B cell (primary cell): ENCODE measurements around the gene BZW1. TPM values are rescaled to one million over a fixed set of nuclear protein-coding genes. Genes with fewer than 3 reads are reported as not detected.

ENCODE experiments used
- ATAC-seq: fragments of 200-7000 bp; cut with Tn5 transposase; one replicate; pipeline ENCODE4 v1.10.0; 2021; ENCODE audit warnings: low read depth, mild to moderate bottlenecking, moderate number of reproducible peaks, moderate library complexity
- CTCF ChIA-PET: fragments of 350-600 bp; sonication (Branson Sonifier 250); formaldehyde crosslinking; loops from one replicate; lab custom pipeline; 2021; ENCODE audit warnings: antibody characterized with exemption, inconsistent platforms; lab: Charles Lee
- POLR2A ChIA-PET: fragments of 350-600 bp; sonication (Branson Sonifier 250); formaldehyde crosslinking; loops from one replicate; lab custom pipeline; 2021; ENCODE audit warnings: antibody characterized with exemption; lab: Charles Lee
- DNase-seq: peaks from one replicate; pipeline ENCODE4 v3.0.0; 2013
- H2AFZ ChIP-seq: 2 replicates; pipeline ENCODE4 v1.6.1; 2012; ENCODE audit warnings: mild to moderate bottlenecking, low read depth, low read length; ENCODE audit not compliant: insufficient read depth, poor library complexity, severe bottlenecking
- H3K27ac ChIP-seq, 2 donors: 1 replicate in 1 of 2; 2 replicates in 1 of 2; pipeline ENCODE4 v1.5.1; 2012 to 2013; ENCODE audit warnings: low read length in 2 of 2, mild to moderate bottlenecking in 2 of 2, moderate library complexity in 1 of 2
- H3K27me3 ChIP-seq, 4 experiments: fragments of 200-600 bp in 1 of 4; sonication (generic) in 1 of 4; replicated peaks in 1 of 4; 1 replicate in 2 of 4; 2 replicates in 2 of 4; pipeline versions ENCODE4 v1.6.1 to v1.7.0; 2013 to 2016; ENCODE audit warnings: low read length in 3 of 4, mild to moderate bottlenecking in 2 of 4, mixed read lengths in 1 of 4, moderate library complexity in 1 of 4; ENCODE audit not compliant: insufficient read depth in 4 of 4, control insufficient read depth in 3 of 4; ENCODE audit errors: control extremely low read depth in 1 of 4
- H3K36me3 ChIP-seq, 2 experiments: replicated peaks in 1 of 2; 1 replicate in 1 of 2; 2 replicates in 1 of 2; pipeline versions ENCODE4 v1.6.1 to v1.7.1; 2013; ENCODE audit warnings: low read length in 1 of 2; ENCODE audit not compliant: insufficient read depth in 2 of 2, control insufficient read depth in 1 of 2; ENCODE audit errors: control extremely low read depth in 1 of 2, extremely low read depth in 1 of 2
- H3K4me1 ChIP-seq, 2 donors: fragments of 200-600 bp in 1 of 2; sonication (generic) in 1 of 2; 1 replicate in 1 of 2; 2 replicates in 1 of 2; pipeline versions ENCODE4 v1.5.1 to v1.6.1; 2013 to 2017; ENCODE audit warnings: low read length in 2 of 2; ENCODE audit not compliant: control insufficient read depth in 2 of 2, insufficient read depth in 2 of 2
- H3K4me2 ChIP-seq: replicated peaks from 2 replicates; pipeline ENCODE3; 2012; ENCODE audit warnings: mild to moderate bottlenecking, low read depth, low read length; ENCODE audit not compliant: poor library complexity, severe bottlenecking
- H3K4me3 ChIP-seq, 5 experiments: fragments of 200-600 bp in 1 of 5; sonication (generic) in 1 of 5; 1 replicate in 3 of 5; 2 replicates in 2 of 5; pipeline versions ENCODE4 v1.5.1 to v1.7.0; 2011 to 2016; ENCODE audit warnings: low read length in 4 of 5, mild to moderate bottlenecking in 4 of 5, low read depth in 2 of 5, control low read depth in 1 of 5, moderate library complexity in 1 of 5; ENCODE audit not compliant: insufficient read depth in 1 of 5; ENCODE audit errors: control extremely low read depth in 1 of 5, extremely low read depth in 1 of 5
- H3K79me2 ChIP-seq: fragments of 200-600 bp; sonication (generic); one replicate; pipeline ENCODE4 v1.6.0; 2016; ENCODE audit warnings: low read length; ENCODE audit not compliant: control insufficient read depth, insufficient read depth
- H3K9ac ChIP-seq: fragments of 200-600 bp; sonication (generic); 2 replicates; pipeline ENCODE4 v1.6.1; 2017; ENCODE audit warnings: mild to moderate bottlenecking, low read length, moderate library complexity
- H3K9me3 ChIP-seq, 3 donors: one replicate each; pipeline versions ENCODE4 v1.6.1 to v1.7.1; 2013; ENCODE audit warnings: low read length in 2 of 3; ENCODE audit not compliant: control insufficient read depth in 2 of 3, insufficient read depth in 1 of 3; ENCODE audit errors: control extremely low read depth in 1 of 3
- H4K20me1 ChIP-seq: 2 replicates; pipeline ENCODE4 v1.6.0; 2012; ENCODE audit warnings: mild to moderate bottlenecking, low read length; ENCODE audit not compliant: insufficient read depth, control insufficient read depth, poor library complexity, severe bottlenecking
- H3K27ac Mint-ChIP-seq: one replicate; pipeline ENCODE4 v1.8.0; 2021; ENCODE audit warnings: mixed read lengths
- H3K27me3 Mint-ChIP-seq: one replicate; pipeline ENCODE4 v1.8.0; 2021; ENCODE audit warnings: mixed read lengths
- H3K4me1 Mint-ChIP-seq: one replicate; pipeline ENCODE4 v1.8.0; 2021; ENCODE audit warnings: mixed read lengths
- H3K4me3 Mint-ChIP-seq: one replicate; pipeline ENCODE4 v1.8.0; 2021; ENCODE audit warnings: mixed read lengths
- H3K9me3 Mint-ChIP-seq: one replicate; pipeline ENCODE4 v1.8.0; 2022; ENCODE audit warnings: mixed read lengths; ENCODE audit not compliant: insufficient read depth
- CTCF ChIP-seq: fragments of 200-600 bp; IDR thresholded peaks from one replicate; pipeline ENCODE4 v1.8.0; 2022; ENCODE audit warnings: antibody characterized with exemption, mild to moderate bottlenecking
- EZH2 ChIP-seq: IDR thresholded peaks from 2 replicates; pipeline ENCODE4 v1.6.1; 2012; ENCODE audit warnings: borderline replicate concordance, low read depth, mild to moderate bottlenecking, moderate library complexity, low read length; ENCODE audit not compliant: insufficient read depth, poor library complexity, severe bottlenecking
- WGBS: methylation state at CpG from one replicate; pipeline ENCODE4 v1.1.5; 2013; ENCODE audit warnings: missing lambda C conversion rate; ENCODE audit not compliant: insufficient coverage; 5-methylcytosine and 5-hydroxymethylcytosine counted together
- intact Hi-C: fragments of 100-400 bp; cut with micrococcal nuclease; formaldehyde crosslinking; loops from one replicate; pipeline ENCODE4 v1.10.0; 2022
- polyA plus RNA-seq: library from polyadenylated mRNA; depleted of rRNA; stranded (reverse); fragments of >200 nt; gene quantifications from 2 replicates; pipeline ENCODE4 v1.2.3, GENCODE V29; 2012
- total RNA-seq, 2 donors: library from RNA; stranded (reverse); fragments of 120-200 nt in 1 of 2; gene quantifications; 1 replicate in 1 of 2; 2 replicates in 1 of 2; pipeline versions ENCODE4 v1.2.3 to v1.2.4, GENCODE V29; 2013 to 2022

The BZW1 gene
- total and polyA plus RNA-seq, 2 donors (not counting 1 experiment from before 2014, with no cell fraction given): 53.8 to 109 TPM

GRCh38 chr2:200810252-200810997 is 1.3 kb upstream of the BZW1 start:
- ATAC-seq (no peak), DNase-seq (no peak)
- Histone ChIP-seq H3K4me1 (peaks cover 19 to 24% of the 10 kb centered on the region in 2 donors), H3K4me2 (peak overlapping the region; percentile 79), H3K4me3 (peak overlapping the region in 3 of 5 experiments; percentile 92 to 93 (median 93)), H3K9me3 (no peaks in the 10 kb centered on the region), H2AFZ (peak overlapping the region; percentile 91), H4K20me1 (peaks cover 36% of the 10 kb centered on the region), H3K27ac (peak overlapping the region; percentile 99), H3K27me3 (no peaks in the 10 kb centered on the region), H3K79me2 (peaks cover 33% of the 10 kb centered on the region), H3K36me3 (peaks cover 13 to 24% of the 10 kb centered on the region in 2 experiments), H3K9ac (peak overlapping the region; percentile 96)
- Mint-ChIP-seq H3K9me3 (no peaks in the 10 kb centered on the region), H3K4me3 (peak overlapping the region; percentile 94), H3K27me3 (no peaks in the 10 kb centered on the region), H3K27ac (peak overlapping the region; percentile 99), H3K4me1 (peaks cover 37% of the 10 kb centered on the region)
- TF ChIP-seq CTCF (no peak), EZH2 (no peak)
- POLR2A ChIA-PET: interaction anchor here (1.6 kb wide), 2 partner anchors 54 to 97 kb away, joined by 9 to 24 read pairs; partner anchors contain the start of gene CLK1
- intact Hi-C loops: loop anchor here (2.0 to 10.0 kb wide), 6 partner anchors 233 to 1567 kb away; partner anchors contain the start of genes BMPR2, CFLAR and FZD7
- CTCF ChIA-PET: interaction anchor here (0.9 to 2.2 kb wide), 3 partner anchors 9 to 97 kb away, joined by 3 to 10 read pairs (median 4); partner anchors contain the start of gene CLK1
- WGBS: 76% methylated on average over 5 of the region's 6 CpGs

DNA sequence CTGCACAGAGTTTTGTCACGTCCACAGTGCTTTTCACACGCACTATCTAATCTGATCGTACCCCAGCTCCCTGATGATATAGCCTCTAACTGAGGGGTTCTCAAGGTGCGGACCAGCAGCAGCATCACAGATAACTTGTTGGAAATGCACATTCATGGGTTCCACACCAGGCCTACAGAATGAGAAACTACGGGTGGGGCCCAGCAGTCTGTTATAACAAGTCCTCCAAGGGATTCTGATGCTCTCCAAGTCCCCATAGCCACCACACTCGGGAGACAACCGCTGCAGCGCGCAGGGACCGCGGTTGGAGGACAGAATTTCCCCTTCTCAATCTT is 745 bp upstream of the BZW1 start:
- H3K4me2 ChIP-seq: peak overlapping the region; percentile 79
- ChIA-PET POLR2A (interaction anchor here (0.8 to 1.6 kb wide), 4 partner anchors 53 to 642 kb away, joined by 3 to 24 read pairs (median 6); partner anchors contain the start of genes CFLAR and CLK1), CTCF (interaction anchor here (0.9 to 2.2 kb wide), 3 partner anchors 9 to 98 kb away, joined by 3 to 10 read pairs (median 4); partner anchors contain the start of gene CLK1)
- WGBS: 38% methylated on average over 5 of the region's 11 CpGs
- H3K36me3 ChIP-seq: peaks cover 17 to 30% of the 10 kb centered on the region in 2 experiments
- TF ChIP-seq EZH2 (no peak), CTCF (no peak)
- peak overlapping the region; percentile 91 for H2AFZ ChIP-seq
- H3K4me3 Mint-ChIP-seq: peak overlapping the region; percentile 94
- H3K27ac Mint-ChIP-seq: peak overlapping the region; percentile 99
- H3K79me2 ChIP-seq: peaks cover 33% of the 10 kb centered on the region
- peaks cover 39% of the 10 kb centered on the region for H3K4me1 Mint-ChIP-seq
- ATAC-seq: no peak
- peak overlapping the region; percentile 99 for H3K27ac ChIP-seq
- H3K4me1 ChIP-seq: peaks cover 19 to 24% of the 10 kb centered on the region in 2 donors
- no peak for DNase-seq
- H3K9me3 Mint-ChIP-seq: no peaks in the 10 kb centered on the region
- H3K27me3 ChIP-seq: no peaks in the 10 kb centered on the region
- H3K9me3 ChIP-seq: no peaks in the 10 kb centered on the region
- intact Hi-C loops: loop anchor here (1.0 to 10.0 kb wide), 12 partner anchors 53 to 1566 kb away; partner anchors contain the start of genes BMPR2, CFLAR, CLK1 and FZD7
- H3K9ac ChIP-seq: peak overlapping the region; percentile 96
- no peaks in the 10 kb centered on the region for H3K27me3 Mint-ChIP-seq
- peaks cover 36% of the 10 kb centered on the region for H4K20me1 ChIP-seq
- H3K4me3 ChIP-seq: peak overlapping the region; percentile 63 to 93 (median 92)
